GM12878 (cell line): Measurements from ENCODE around the gene TCF7. TPM values are rescaled to one million over a fixed set of nuclear protein-coding genes. Genes with fewer than 3 reads are reported as not detected.

Experiments
- CBX5 ChIP-seq: sonication (generic); IDR thresholded peaks from 2 replicates; pipeline ENCODE4 v1.6.1; 2016; ENCODE audit warnings: low read depth, moderate library complexity, mild to moderate bottlenecking, inconsistent platforms
- CEBPB ChIP-seq, 2 experiments: fragments of 150-350 bp in 1 of 2; IDR thresholded peaks; 2 replicates each; pipeline ENCODE4 v1.6.1; 2012 to 2014; ENCODE audit warnings: low read depth in 2 of 2, low read length in 2 of 2, borderline replicate concordance in 1 of 2, inconsistent platforms in 1 of 2
- EED ChIP-seq: sonication (generic); IDR thresholded peaks from 2 replicates; pipeline ENCODE4 v1.6.1; 2016; ENCODE audit warnings: antibody characterized with exemption, low read depth
- FOS ChIP-seq: IDR thresholded peaks from 3 replicates; pipeline ENCODE4 v1.6.1; 2011; ENCODE audit warnings: borderline replicate concordance; ENCODE audit not compliant: insufficient read length; ENCODE audit errors: extremely low read depth
- HDAC6 ChIP-seq: fragments of 200-600 bp; sonication (generic); IDR thresholded peaks from one replicate; pipeline ENCODE4 v1.8.0; 2017; ENCODE audit warnings: antibody characterized with exemption; ENCODE audit not compliant: unreplicated experiment
- HDGF ChIP-seq: fragments of 450-650 bp; IDR thresholded peaks from 2 replicates; pipeline ENCODE4 v1.6.1; 2016; ENCODE audit warnings: antibody characterized with exemption
- MTA3 ChIP-seq: IDR thresholded peaks from 2 replicates; pipeline ENCODE4 v1.6.1; 2012; ENCODE audit warnings: low read length, inconsistent platforms, borderline replicate concordance
- NFIC ChIP-seq: IDR thresholded peaks from 2 replicates; pipeline ENCODE4 v1.6.1; 2012; ENCODE audit warnings: low read depth, mild to moderate bottlenecking, inconsistent platforms, low read length, moderate library complexity
- NFXL1 ChIP-seq: fragments of 450-650 bp; IDR thresholded peaks from 2 replicates; pipeline ENCODE4 v1.6.1; 2017; ENCODE audit warnings: antibody characterized with exemption, mild to moderate bottlenecking, borderline replicate concordance
- POLR2AphosphoS2 ChIP-seq: IDR thresholded peaks from 2 replicates; pipeline ENCODE4 v1.6.1; 2011; ENCODE audit warnings: low read depth, mild to moderate bottlenecking, low read length, improper control_type of control experiment, moderate library complexity
- POLR2AphosphoS5 ChIP-seq: IDR thresholded peaks from 2 replicates; pipeline ENCODE4 v1.6.1; 2011; ENCODE audit warnings: mild to moderate bottlenecking, low read length, inconsistent platforms
- POU2F2 ChIP-seq: IDR thresholded peaks from 3 replicates; pipeline ENCODE4 v1.6.1; 2011; ENCODE audit warnings: low read depth, mild to moderate bottlenecking, low read length, borderline replicate concordance
- PRDM15 ChIP-seq: fragments of 450-650 bp; formaldehyde crosslinking; IDR thresholded peaks from 2 replicates; pipeline ENCODE4 v1.4.0; 2020; ENCODE audit warnings: mild to moderate bottlenecking, moderate library complexity
- RB1 ChIP-seq: fragments of 450-650 bp; formaldehyde crosslinking; IDR thresholded peaks from 2 replicates; pipeline ENCODE4 v1.6.1; 2017; ENCODE audit warnings: mild to moderate bottlenecking, borderline replicate concordance
- SIN3A ChIP-seq: IDR thresholded peaks from 2 replicates; pipeline ENCODE4 v1.6.1; 2012; ENCODE audit warnings: low read depth, low read length, improper control_type of control experiment
- SRF ChIP-seq, 2 experiments: IDR thresholded peaks; 2 replicates each; pipeline ENCODE4 v1.6.1; 2011; ENCODE audit warnings: low read depth in 2 of 2, low read length in 2 of 2, mild to moderate bottlenecking in 1 of 2, moderate library complexity in 1 of 2
- SUPT20H ChIP-seq: IDR thresholded peaks from 2 replicates; pipeline ENCODE4 v1.6.1; 2011; ENCODE audit warnings: low read depth, mild to moderate bottlenecking, low read length, moderate library complexity, borderline replicate concordance; ENCODE audit not compliant: control insufficient read depth
- ZBTB11 ChIP-seq: fragments of 450-650 bp; formaldehyde crosslinking; IDR thresholded peaks from 2 replicates; pipeline ENCODE4 v1.5.0; 2022; ENCODE audit warnings: mild to moderate bottlenecking, missing genetic modification characterization
- ZZZ3 ChIP-seq: IDR thresholded peaks from 2 replicates; pipeline ENCODE4 v1.6.1; 2011; ENCODE audit warnings: low read depth; ENCODE audit not compliant: control insufficient read depth, insufficient read length
- polyA plus RNA-seq, 11 experiments: library from polyadenylated mRNA; depleted of rRNA in 4 of 11; unstranded in 6 of 11; stranded (reverse) in 5 of 11; fragments of >200 nt; fragmentation: Nextera tagmentation in 4 of 11; fragmentation: Illumina TruSeq in 1 of 11; extraction: Ambion mirVana in 4 of 11; extraction: Trizol in 1 of 11; gene quantifications; 1 replicate in 1 of 11; 2 replicates in 10 of 11; pipeline versions ENCODE4 v1.2.1 to v1.2.3, GENCODE V29; 2011 to 2016; ENCODE audit warnings: inconsistent platforms in 2 of 11, missing spikeins in 2 of 11, low read depth in 1 of 11
- total RNA-seq, 4 experiments: library from RNA; depleted of rRNA in 3 of 4; stranded (reverse); fragments of >200 nt in 3 of 4; fragmentation: Illumina TruSeq in 1 of 4; extraction: Trizol in 1 of 4; gene quantifications; 2 replicates each; pipeline versions ENCODE4 v1.2.1 to v1.2.3, GENCODE V29; 2013 to 2021

Gene TCF7
- total and polyA plus RNA-seq, 10 of the 15 experiments (the other 5 are each of a cell fraction or from before 2014, with no cell fraction given), result 10.0 to 60.2 (median 23.6) TPM

- TF ChIP-seq POLR2AphosphoS2 (0 out of 2 replicates have a peak, but pooled peaks have one; percentile 20), EED (0 out of 2 replicates have a peak, but pooled peaks have one; percentile 16), SUPT20H (no peak), CBX5 (0 out of 2 replicates have a peak, but pooled peaks have one; percentile 25), HDGF (peak; percentile 87), POLR2AphosphoS5 (no peak; the same call in 1 of the 2 replicates), MTA3 (peak; percentile 71; the same call in 1 of the 2 replicates), NFIC (no peak), CEBPB (IDR thresholded peaks at IDR 0.05; ENCODE audit: borderline replicate concordance in 1 of 2, low read depth in 2 of 2, low read length in 2 of 2) (no peak), ZBTB11 (CRISPR knock-in tag) (no peak), SRF (IDR thresholded peaks at IDR 0.05; ENCODE audit: low read depth in 2 of 2, low read length in 2 of 2) (peak; percentile 99 to 100), ZZZ3 (no peak), FOS (no peak), PRDM15 (CRISPR knock-in tag) (no peak), NFXL1 (no peak), HDAC6 (no peak), RB1 (peak; percentile 46; the same call in 1 of the 2 replicates), SIN3A (no peak), POU2F2 (peak; percentile 60; the same call in 1 of the 3 replicates)
Observed at GRCh38 chr5:134113902-134114875, at the start of gene TCF7 (continued).
